GM19372 (cell line): ENCODE results near the gene NDST3.
A peak's percentile ranks its signal among the peaks of the same experiment; 100 is the strongest.

Experiments used
- ATAC-seq: cut with Tn5 transposase; IDR thresholded peaks from one replicate; pipeline ENCODE4 v1.9.1; 2021; ENCODE audit warnings: mild to moderate bottlenecking, low read depth, moderate library complexity; ENCODE audit not compliant: unreplicated experiment

NDST3 gene

DNA sequence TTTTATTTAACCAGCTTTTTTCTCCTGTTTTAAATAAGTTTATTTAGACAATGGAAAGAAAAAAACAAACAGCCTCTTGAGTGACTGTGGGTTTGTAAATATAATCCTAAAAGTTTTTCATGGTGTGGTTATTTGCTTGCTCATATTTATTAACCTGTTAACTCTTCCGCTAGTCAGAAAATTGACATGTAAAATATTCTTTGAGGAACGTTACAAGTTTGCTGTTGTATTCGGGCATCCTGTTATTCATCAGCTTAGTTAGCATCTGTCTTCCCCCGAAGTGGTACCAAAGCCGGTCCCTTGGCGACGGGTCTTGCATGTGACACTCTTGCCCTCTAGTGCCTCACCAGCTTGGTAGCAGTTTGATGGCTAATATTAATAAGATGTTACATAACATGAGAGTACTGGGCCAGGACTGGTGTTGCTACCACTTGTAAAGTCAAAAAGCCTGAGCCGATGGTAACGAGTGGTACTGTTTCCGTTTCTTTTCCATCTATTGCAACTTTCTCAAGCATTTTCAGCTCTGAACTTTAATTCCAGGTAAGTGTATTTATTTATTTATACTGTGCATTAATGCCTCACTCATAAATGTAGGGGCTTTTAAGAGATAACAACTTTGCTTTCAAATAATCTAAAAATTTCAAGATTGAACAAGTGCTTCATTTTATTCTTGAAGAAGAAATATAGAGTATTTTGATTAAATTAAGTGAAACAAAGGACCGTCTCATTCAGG, at the start of gene NDST3:
NDST3 (plus strand) TSS at position 434 of the 733 bp plus-strand sequence. CDS start 19,425 bp downstream, outside the sequence.
- peak; percentile 59 for ATAC-seq

DNA sequence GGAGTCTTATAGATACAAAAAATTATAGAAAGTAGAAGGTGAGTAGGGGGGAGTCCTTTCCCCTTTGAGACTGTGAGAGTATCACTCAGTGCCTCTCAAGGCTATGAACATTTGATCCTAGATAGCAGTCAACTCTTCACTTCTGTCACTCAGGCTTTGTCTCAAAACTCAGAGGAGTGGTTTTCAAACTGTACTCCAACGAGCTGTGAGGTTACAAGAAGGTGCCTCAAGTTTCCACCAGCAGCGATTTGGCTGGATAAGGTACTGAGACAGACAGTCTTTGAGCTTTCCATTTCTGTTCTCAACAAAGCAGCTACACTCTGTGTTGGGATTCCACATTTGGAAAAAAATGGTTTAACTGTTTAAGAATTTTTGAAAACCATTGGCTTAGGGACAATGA, 48.0 kb upstream of the NDST3 start:
- no peak for ATAC-seq

GRCh38 chr4:117987464-117987863, 46.8 kb upstream of the NDST3 start:
- no peak for ATAC-seq

- no peak for ATAC-seq
Observed at GRCh38 chr4:117996891-117997290, 37.4 kb upstream of the NDST3 start.

- ATAC-seq: no peak
Observed at GRCh38 chr4:118004088-118004487, 30.2 kb upstream of the NDST3 start.

DNA sequence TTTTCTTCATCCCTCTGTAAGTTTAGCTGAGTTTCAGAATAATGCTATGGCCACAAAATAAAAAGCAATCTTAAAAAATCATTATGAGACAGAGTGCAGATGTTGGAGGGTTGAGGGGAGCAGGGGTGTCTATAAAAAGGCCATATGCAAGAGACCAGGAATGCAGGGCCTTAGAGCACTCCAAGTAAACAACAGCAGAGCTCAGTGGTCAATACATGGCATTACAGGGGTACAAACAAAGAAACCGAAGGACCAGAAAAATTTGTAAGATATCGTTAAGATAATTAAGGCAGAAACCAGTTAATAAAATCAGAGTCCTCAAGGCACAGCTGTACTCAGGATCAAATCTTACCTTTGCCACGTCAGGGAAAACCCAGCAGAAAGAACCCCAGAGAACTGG, 28.4 kb upstream of the NDST3 start:
- ATAC-seq: no peak

GRCh38 chr4:118012142-118012541, 22.1 kb upstream of the NDST3 start:
- ATAC-seq: no peak

GRCh38 chr4:118014831-118015230, 19.5 kb upstream of the NDST3 start:
- no peak for ATAC-seq

DNA sequence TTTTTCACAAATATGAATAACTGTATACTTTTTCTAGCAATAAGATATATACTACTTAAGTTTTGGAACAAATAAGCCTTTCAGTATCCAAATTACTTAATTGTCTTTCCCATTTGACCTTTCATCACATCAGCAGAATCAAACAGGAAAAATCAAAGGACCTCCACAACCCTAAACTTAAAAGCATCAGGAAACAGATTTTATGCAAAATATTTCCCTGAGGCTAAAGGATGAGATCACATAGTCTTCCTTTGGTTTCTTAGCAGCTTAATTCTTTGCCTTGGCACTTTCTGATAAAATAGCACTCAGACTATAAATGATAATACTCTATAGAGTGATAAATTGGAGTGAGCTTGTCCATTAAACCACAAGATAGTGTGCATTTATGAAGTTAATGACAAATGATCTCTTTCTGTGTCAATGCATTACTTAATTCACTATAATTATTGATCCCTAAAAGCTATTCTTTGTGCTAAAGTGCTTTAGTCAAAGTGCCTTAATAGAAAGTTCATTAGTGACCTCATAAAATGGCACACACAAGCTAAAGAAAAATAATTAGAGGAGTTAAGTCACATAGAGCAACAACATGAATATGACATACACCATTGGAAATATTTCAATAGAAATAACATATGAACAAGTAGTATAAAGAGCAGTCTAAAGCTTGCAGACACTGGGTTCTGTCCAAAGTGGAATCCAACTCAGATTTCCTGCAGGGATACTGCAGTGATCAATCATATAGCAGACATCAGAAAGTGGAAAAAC, 15.7 kb upstream of the NDST3 start:
- no peak for ATAC-seq

DNA sequence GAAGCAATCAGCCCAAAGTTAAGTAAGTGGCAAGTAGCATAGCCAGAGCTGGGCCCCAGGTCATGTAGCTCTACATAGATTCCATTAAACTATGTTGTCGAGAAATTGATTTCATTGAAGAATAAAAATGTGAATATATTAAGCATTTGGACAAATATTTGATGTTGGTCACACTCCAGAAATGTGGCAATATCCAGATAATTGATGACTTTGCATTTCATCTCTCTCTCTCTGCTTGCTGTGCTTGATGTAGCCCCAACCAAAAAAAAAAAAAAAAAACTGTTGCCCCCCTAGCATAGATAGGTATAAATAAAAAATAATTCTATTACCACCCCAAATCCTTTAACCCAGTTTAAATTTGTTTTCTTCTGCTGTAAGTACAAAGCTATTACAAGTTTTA, 7.5 kb upstream of the NDST3 start:
- ATAC-seq: no peak

DNA sequence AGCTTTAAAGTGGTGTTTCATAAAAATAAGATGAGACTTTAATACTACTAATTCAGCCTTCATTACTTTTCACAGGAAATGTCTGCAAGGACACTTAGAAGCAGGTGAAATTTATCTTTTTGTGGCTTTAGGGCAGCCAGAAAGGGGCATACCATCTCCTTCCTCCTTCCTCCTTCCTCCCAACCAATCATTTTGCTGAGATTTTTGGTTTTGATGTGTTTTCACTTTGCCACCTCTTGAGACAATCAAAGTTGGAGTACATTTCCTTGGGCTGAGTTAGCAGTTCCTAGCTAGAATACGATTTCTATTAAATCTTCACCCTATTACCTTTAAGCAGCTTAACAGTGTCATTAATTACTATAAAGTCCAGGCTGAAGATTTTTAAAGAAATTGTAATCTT, 5.1 kb upstream of the NDST3 start:
- ATAC-seq: no peak

DNA sequence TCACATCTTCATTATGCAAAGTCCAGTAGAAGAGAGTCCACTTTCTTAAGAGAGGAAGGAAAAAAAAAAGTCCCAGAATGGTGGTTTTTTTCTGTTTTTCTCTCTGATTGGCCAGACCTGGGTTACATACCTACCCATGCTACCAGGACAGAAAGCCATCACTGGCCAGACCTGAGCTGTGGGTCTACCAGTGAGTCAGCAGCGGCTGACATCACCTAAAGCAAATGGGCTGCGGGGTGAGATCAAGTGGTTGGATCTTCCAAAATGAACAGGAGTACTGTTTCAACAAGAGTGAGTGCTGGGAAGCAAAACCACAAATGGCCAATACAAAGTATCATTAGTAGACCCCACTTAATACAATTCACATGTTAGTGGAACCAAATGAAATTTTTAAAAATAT, 1.6 kb upstream of the NDST3 start:
- no peak for ATAC-seq

DNA sequence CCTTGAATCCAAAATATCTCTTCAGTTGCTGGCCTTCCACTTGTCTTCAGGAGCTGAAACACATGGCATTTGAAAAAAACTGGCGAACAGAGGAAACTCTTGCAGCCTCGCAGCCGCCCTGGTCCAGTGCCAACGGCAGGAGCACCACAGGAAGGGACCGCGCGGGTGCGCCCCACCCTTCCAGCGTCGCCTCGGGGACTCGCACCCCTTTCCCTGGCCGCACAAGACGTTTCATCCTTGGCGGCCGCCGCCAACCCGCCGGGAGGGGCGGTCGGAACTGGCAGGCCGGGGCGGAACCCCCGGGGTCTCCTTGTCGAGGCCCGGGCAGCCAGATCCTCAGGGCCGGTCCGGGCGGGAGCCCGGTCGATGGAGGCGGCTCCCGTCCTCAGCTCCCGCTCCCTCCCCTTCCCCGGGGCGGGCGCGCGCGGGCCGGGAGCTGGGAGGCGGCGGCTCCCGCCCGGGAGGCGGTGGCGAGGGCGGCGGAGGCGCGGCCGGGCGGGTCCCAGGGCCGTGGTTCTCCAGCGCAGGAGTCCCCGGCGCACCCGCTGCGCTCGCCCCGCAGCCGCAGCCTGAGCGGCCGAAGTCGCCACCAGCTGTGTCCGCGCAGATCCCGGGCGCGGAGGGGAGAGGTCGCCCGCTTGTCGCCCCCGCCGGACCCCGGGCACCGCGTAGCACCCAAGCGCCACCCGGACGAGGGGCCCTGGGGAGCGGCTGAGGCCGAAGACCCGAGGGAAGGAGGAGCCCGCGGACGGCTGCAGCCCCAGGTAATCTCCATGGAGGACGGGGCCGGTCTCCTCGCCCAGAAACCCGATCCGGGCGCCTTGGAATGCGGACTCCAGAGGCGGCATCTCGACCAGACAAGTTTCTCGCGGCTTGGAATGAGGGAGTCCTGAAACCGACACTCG, 886 bp upstream of the NDST3 start:
- ATAC-seq: no peak

DNA sequence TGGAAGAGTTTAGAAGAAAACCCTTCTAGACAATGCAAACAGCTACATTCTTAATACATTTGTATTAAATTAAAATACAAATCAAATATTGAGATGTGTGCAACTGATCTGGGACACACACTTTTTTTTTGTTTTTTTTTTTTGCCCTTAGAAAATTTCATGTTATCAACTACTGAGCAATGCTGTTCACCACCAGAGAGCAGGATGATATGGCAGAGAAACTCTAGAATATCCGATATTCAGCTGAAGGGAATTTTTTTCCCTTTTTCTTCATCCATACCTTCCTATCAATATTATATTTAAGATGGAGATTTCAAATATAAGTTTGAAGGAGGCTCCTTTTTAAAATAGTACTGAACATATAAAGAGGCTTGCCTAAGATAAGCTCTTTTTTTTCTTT, 1.0 kb downstream of the NDST3 start:
- no peak for ATAC-seq

GRCh38 chr4:118036336-118036735, 2.0 kb downstream of the NDST3 start:
- no peak for ATAC-seq

GRCh38 chr4:118037955-118038354, 3.7 kb downstream of the NDST3 start:
- ATAC-seq: no peak

GRCh38 chr4:118046323-118046722, 12.0 kb downstream of the NDST3 start:
- no peak for ATAC-seq

GRCh38 chr4:118047043-118047442, 12.8 kb downstream of the NDST3 start:
- ATAC-seq: no peak

DNA sequence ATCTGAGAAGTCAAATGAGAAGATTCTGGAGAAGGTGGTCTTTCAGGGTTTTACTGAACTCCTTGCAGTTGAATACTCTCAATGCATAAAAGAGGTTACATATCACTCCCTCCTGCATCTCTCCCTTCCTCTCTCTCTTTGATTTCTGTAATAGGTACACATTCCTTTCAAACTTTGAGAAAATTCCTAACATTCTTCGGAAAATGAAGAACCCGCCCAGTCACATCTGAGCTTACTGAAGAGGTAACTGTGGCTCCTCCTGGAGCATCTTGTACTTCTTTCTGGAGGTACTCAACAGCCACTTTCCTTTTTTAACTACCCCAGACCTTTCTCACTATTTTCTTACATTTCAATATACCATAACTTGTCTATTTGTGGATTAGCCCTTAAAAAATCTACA, 24.7 kb downstream of the NDST3 start:
- no peak for ATAC-seq

DNA sequence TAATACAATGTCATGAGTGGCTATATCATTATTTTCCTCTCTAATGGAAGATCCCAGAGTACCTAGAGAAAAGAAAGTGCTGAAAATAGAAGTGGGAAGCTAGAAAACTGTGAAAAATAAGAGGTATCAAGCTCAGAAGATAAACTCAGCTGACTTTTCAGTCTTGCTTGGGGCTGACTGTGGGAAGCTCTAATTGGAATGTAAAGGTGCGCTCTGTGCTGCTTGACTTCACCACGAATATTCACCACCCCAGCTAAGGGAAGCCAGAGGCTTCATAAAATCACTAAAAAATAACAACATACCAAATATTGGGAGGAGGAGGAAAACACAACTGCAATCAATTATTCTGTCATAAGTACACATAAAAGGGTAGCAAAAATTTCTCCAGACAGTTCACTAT, 25.1 kb downstream of the NDST3 start:
- no peak for ATAC-seq
